OCI-LY7 (cell line): ENCODE measurements around the gene ATG10.

Experiments used
- EZH2phosphoT487 ChIP-seq: fragments of 200-600 bp; sonication (generic); IDR thresholded peaks from 2 replicates; pipeline ENCODE4 v1.6.1; 2018; ENCODE audit warnings: low read depth, borderline replicate concordance, mild to moderate bottlenecking, mixed run types, antibody characterized with exemption, low read length, moderate library complexity, mixed read lengths
- TF ChIP-seq, protein P1 (sequence below): fragments of 200-600 bp; sonication (generic); conservative IDR thresholded peaks from 2 replicates; pipeline ENCODE4 v1.5.1; 2014; ENCODE audit warnings: mild to moderate bottlenecking, antibody characterized with exemption, low read length, moderate library complexity, mixed read lengths

DNA sequence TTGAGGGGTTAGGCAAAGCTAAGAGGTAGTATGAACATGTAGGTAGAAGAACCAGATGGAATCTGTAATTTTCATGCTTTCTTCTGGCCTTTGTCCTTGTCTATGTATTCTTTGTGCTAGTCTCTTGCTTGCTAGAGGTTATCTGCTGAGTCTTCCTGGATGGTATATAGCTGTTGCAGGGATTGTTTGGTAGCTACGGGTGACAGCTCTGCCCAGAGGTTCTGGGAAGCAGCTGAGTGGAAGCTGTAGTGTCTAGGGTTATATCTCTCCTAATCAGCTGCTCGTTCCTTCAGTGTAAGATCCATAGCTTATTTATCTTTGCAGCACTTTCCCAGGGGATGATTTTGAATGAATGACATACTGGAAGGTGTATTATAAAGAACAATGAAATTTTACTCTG, 100.3 kb downstream of the ATG10 start:
- TF ChIP-seq, protein P1, sequence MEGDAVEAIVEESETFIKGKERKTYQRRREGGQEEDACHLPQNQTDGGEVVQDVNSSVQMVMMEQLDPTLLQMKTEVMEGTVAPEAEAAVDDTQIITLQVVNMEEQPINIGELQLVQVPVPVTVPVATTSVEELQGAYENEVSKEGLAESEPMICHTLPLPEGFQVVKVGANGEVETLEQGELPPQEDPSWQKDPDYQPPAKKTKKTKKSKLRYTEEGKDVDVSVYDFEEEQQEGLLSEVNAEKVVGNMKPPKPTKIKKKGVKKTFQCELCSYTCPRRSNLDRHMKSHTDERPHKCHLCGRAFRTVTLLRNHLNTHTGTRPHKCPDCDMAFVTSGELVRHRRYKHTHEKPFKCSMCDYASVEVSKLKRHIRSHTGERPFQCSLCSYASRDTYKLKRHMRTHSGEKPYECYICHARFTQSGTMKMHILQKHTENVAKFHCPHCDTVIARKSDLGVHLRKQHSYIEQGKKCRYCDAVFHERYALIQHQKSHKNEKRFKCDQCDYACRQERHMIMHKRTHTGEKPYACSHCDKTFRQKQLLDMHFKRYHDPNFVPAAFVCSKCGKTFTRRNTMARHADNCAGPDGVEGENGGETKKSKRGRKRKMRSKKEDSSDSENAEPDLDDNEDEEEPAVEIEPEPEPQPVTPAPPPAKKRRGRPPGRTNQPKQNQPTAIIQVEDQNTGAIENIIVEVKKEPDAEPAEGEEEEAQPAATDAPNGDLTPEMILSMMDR = no peak
- no peak for TF ChIP-seq EZH2phosphoT487
